Hematopoietic multipotent progenitor cell treated with erythropoietin and hydrocortisone succinate and interleukin-3 and kit ligand, for 4 days (in vitro differentiated cells): ENCODE data around the gene CACNA2D3.
A peak's percentile ranks its signal among the peaks of the same experiment; 100 is the strongest.

Source experiments
- DNase-seq: peaks from one replicate; pipeline ENCODE4 v3.0.0-alpha.2; 2015

CACNA2D3 gene

GRCh38 chr3:54296531-54296930, 174.2 kb downstream of the CACNA2D3 start:
- no peak for DNase-seq

DNA sequence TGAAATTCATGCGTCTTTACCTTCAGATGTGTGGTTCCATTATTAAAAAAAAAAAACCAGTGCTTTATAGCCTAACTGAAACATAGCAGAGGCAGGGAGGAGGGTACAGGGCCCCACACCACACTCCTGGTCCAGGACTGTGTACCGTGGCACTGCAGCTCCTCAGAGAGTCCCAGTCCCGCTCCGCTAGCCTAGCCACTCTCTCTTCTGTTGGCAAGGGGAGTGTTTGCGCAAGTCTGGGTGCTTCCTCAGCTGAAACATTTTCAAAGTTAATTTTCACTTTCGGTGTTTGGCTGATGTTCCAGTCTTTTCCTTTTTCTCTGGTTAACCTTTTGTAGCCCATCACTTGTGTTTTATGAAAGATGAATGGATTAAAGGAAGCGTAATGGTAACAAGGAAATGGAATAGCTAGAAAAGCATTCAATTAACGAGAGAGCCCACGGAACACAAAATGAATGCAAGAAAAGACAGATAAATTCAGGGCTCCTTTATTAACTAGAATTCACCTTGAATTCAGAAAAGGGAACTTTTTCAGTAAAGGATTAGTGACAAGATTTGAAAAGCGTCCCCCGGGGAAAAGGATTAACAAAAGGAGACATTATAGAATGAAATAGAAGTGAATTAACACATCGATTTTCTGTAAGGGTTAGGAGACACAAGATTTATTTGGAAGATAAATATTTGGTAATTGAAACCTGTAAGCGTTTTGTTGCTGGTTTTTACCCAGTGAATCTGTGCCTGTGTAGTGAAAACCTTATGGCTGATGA, 177.0 kb downstream of the CACNA2D3 start:
- no peak for DNase-seq

DNA sequence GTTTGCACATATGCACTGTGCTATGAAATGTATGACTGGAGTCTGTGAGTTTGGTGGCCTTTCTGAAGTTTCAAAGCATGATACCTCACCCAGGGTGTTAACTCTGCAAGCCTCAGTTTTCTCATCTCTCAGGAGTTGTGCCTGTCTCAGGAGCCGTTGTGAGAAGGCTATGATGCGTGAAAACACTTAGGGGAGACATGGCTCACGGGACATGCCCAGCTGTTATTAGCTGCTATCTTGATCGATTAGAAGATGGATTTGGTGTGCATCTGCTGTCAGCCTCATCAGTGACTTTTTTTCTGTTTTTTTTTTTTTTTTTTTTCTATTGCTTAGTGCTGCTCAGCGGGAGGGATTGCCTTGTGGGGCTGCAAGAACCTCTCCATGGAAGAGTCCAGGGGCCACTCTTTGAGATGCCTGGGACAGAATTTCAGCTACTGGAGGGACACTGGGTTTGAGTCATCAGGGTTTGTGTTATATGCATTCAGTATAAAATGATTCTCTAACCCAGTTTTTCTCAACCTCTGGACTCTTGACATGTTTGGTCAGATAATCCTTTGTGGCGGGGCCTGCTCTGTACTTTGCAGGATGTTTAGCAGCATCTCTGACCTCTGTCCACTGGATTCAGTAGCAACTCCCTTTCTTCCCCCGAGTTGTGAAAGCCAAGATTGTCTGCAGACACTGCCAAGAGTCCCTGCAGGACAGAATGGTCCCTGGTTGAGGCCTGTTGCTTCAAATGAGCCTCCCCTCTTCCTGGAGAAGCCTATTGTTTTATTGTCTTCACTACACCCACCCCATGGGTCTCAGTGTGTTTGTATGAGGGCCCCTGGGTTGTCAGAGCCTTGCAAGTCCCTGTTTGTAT, 181.4 kb downstream of the CACNA2D3 start:
- DNase-seq = no peak

DNA sequence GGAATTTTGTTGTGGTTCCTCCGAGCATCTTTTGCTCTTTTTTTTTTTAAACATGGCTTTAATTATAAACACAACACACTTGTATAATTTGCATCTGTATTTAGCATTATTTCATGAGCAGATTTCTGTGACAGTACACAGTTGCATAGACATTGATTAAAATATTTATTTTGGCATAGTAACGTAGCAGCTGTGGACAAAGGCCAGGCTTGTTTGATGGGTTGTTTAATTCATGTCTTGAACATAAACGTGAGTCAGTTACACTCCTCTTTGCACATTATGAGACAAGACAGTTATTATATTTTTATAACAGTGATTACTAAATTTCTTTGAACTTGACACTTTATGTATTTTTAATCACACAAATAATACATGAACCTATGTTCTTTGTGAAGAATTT, 182.5 kb downstream of the CACNA2D3 start:
- DNase-seq = no peak

DNA sequence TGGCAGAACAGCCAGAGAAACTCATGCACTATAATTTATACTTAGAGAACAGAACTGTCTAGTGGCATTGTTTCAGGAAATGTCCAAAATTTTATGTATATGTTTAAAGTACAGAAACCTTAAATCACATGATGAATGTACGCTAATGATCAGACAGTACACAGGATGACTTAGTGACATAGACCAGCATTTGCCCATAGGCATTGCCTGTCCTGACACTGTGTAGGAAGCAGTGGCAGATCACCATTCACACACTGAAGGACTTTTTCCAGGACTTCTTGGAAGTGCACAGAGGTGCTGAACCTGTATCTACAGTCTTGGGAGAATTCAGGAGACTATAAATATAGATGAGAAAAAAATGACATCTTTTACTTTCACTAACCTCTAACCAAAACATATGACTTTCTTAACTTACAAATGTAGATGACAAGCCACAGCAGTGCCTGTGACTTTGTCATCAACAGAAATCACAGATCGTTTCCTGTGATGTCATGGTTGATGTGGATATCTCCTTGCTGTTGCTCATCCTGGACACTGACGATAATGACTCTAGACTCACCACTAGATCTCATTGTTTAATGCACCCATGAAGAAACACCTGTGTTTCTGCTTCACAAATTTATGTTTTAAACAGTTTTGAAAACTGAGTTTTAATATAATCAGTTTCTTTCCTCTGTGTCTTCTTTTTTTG, 183.2 kb downstream of the CACNA2D3 start:
- no peak for DNase-seq

DNA sequence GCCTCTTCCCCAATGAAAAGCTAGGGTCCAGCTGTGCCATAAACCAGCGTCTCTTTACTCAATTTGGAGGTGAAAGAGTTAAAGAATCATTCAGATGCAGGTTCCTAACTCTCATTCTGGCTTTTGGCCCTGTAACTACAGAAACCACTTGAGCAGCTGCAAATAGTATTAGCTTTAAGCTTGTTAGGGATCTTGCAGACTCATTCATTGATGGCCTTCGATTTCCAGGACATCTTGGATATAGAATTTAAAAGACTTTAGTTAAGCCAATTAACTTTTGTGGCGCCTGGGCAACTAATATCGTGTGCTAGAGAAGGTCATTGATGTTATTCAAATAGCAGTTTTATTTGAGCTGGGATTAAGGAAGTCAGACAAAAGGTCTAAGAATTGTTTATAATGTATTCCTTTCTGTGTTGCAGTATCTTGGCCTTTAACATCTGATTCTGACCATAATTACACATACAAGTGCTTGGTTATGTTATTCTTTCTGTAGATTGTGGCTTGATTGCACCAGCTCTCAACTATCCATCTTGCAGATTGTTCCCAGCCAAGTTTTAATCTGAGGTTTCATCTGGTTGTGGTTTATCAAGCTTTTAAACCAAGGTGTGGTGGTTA, 185.3 kb downstream of the CACNA2D3 start:
- DNase-seq = peak; percentile 8

DNA sequence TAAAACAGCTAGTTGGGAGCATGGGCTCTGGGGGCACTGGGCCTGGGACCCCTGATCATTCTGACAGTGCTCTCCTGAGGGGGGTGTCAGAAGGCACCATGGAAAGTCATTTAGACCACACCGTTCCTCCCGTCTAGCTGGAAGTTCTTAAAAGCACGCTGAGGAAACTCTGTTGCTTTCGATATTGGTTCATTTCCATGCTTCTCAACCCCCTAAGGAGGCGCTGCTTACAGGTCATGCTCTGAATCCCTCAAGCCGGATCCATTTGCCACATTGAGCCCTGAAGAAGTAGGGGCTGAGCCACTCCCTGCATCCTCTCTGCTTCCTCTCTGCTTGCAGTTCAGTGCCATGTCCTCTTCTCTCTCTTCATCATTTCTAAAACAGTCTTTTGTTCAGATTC, 187.2 kb downstream of the CACNA2D3 start:
- no peak for DNase-seq

DNA sequence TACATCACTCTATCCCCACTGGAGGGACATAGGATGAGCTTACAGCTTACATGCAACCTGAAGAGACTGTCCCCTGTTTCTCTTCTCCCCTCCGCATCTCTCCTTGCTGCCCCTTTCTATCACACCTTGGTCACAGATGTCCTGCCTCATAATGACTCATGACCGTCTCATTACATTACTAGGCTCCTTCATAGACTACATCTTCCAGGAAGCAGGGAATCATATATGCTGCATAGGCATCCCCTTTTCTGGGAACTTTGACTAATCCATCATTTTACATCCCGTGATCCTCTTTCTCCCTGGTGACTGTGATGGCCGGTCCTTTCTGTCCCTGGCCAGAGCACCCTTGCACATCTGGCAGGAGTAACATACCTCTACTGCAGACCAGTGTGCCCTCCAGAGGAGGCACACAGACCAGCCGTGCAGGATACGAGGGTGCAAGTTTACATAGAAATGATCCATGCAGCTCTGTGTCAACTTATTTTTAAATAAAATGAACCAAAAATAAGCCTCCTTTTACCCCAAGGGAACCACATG, 188.9 kb downstream of the CACNA2D3 start:
- DNase-seq = no peak

DNA sequence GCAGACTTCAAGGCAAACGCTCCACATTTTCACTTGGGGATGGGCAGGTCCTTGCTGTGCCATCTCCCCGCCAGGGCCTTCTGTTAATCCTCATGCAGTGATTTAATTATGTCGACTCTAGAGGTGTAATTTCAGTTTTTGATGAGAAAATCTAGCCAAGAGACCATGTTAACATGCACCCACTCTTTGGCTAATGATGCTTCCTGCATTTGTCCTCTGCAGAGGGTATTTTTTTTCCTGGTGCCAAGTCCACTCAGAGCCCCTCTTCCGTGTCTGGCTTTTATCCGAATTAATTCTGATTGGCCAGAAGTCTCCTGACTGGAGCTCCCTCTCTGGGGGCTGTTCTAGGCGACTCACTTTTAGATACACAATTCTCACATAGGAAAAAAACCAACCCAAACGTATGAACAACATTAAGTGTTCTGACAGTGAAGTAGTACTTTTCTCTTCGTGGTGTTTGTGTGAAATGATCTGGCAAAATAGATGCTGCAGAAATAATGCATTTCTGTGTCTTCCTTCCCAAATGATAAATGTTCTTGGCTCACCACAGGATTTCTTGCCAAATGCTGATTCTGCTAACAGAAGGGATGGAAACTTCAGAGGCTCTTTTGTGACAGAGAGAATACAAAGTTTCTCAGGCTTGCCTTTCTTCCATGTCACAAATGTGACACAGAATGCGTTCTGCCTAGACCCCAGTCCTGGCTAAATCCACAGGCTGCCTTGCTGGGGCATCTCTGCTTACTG, 190.0 kb downstream of the CACNA2D3 start:
- no peak for DNase-seq

GRCh38 chr3:54313418-54313817, 191.1 kb downstream of the CACNA2D3 start:
- no peak for DNase-seq

DNA sequence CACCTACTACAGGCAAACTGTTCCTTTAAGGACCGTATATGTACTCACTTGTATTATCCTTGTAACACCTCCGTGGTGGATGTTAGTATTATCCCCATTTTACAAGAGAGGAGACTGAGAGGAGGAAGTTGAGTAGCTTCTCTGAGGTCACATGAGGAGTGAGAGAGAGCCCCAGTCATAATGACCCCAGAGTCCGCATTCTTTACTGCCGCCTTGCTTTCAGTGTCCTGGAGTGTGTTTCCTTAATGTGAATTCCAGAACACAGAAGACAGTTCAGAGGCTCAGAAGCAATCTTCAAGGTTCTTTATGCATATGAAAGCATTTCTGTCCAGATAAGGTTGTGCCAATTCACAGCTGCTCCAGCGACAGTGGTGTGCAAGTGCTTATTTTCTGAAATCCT, 199.2 kb downstream of the CACNA2D3 start:
- no peak for DNase-seq

DNA sequence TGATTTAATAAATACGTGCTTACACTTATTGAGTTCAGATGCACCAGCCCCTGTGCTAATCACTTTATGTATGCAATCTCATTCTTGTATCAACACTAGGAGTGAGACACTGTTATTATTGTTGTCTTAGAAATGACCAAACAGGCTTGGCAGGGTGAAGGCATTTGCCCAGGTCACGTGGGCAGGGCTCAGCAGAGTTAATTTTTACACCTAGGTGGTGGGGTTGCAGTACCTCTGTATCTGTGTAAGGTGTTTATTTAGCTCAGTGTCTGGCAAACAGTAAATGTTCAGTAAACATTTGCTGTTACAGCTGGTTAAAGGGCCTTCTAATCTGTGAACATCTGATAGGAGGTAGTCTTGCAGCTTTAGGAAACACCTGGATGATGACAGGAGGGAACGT, 200.0 kb downstream of the CACNA2D3 start:
- DNase-seq = no peak

DNA sequence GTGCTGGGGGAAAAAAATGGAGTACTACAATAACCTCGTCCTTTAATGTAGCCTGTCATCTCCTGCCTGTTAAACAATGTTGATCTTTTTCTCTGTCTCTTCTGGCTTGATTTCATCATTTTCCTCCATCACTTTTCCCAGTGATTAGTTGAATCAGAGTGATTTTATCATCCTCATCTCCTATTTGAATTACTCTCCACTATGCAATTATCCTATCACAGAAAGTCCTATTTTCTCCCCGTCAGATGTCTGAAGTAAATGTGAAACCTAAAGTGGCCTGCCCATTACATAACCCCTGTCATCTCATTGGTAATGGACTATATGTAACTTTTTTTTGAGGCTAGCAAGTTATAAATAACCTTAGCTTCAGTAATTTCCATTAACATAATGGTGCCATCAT, 201.8 kb downstream of the CACNA2D3 start:
- DNase-seq = no peak

DNA sequence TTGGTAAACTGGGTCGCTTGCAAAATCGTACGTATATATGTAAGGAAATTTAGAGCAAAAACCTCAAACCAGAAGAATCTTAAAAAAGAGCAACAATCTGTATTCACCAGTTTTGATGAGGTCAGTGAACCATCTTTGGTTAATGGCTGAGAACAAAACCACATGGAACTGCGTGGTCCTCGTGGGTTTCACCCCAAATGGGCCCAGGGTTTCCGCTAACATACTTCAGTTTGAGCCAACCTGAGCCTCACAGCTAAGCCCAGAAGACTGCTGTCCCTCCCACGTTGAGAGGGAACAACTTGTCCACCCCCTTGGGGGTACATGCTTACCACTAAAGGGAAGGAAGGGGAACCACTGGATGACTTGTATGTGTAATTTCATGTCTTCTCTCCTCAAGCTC, 204.6 kb downstream of the CACNA2D3 start:
- no peak for DNase-seq

- DNase-seq = no peak
Measured at GRCh38 chr3:54331341-54331740, 209.0 kb downstream of the CACNA2D3 start.

DNA sequence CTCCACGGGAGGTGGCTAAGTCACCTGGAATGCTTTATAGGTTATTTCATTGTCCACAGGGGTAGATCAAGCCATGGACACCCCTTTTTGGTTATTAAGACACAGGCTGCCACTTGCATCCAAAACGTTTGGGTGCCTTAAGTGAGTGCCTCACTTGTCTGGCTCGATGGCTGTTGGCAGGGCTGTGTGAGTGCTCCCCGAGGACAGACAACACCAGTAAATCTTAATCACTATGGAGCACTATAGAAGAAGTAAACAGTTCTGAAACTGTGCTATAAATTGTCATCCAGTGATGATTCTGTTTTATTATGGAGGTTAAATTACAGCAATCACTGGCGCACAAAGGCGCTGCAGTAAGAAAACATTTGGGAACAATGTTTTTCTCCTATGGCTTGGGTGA, 215.5 kb downstream of the CACNA2D3 start:
- DNase-seq = no peak

- DNase-seq = no peak
Measured at GRCh38 chr3:54339608-54340007, 217.3 kb downstream of the CACNA2D3 start.

DNA sequence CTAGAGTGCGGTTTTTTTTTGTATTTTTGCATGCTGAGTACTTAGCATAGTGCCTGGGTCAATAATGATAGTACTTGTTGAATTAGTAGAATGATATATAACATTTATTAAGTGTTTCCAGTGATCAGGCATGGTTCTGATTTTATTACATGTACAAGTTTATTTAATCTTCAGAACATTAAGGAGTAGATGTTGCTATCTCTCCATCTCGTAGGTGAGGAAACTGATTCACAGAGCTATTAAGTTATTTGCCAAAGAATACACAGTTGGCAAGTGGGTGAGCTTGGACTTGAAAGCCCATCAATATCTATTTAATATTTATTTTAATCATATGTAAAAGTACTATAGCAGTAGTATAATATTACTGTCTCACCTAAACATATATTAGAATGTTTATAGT, 219.5 kb downstream of the CACNA2D3 start:
- DNase-seq = no peak

DNA sequence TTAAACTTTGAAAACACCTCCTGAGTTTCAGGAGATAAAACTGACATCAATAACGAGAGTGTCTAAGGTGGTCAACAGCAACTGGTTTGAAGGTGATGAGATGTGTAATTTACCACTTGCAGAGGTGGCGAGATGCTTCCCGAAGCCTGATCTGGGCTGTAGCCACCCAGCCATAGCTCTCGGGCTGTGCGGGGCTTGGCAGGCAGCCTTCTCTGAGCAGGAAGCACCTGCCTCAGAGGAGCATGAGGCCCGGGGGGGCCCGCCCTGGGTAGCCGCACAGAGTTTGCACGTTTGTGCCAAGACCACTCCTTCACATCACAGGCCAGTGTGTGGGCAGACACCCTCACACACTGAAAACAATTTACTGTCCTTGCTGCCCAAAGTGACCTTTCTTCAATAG, 220.3 kb downstream of the CACNA2D3 start:
- DNase-seq = peak; percentile 53

- no peak for DNase-seq
Measured at GRCh38 chr3:54343495-54343894, 221.1 kb downstream of the CACNA2D3 start.

DNA sequence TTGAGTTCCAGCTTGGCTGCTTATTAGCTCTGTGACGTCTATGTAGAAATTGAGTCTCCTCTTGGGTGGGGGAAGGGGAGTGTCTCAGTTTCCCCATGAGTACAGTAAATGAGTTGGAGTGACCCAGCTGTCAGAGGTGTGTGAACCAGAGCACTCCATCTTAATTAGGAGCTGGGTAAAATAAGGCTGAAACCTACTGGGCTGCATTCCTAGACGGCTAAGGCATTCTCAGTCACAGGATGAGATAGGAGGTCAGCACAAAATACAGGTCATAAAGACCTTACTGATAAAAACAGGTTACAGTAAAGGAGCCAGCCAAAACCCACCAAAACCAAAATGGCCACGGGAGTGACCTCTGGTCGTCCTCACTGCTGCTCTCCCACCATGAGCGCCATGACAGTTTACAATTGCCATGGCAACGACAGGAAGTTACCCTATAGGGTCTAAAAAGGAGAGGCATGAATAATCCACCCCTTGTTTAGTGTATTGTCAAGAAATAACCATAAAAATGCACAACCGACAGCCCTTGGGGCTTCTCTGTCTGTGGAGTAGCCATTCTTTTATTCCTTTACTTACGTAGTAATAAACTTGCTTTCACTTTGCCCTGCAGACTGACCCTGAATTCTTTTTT, 222.4 kb downstream of the CACNA2D3 start:
- no peak for DNase-seq
